OCI-LY1 (cell line): ENCODE measurements around the gene RER1.

Experiments used
- H2AFZ ChIP-seq: fragments of 200-600 bp; sonication (generic), shearing (Covaris generic); 2 replicates; pipeline ENCODE4 v1.6.0; 2014; ENCODE audit warnings: antibody characterized with exemption, mild to moderate bottlenecking, low read length
- H3F3A ChIP-seq: fragments of 200-600 bp; sonication (generic), shearing (Covaris generic); 2 replicates; pipeline ENCODE4 v1.6.0; 2014; ENCODE audit warnings: mild to moderate bottlenecking, antibody characterized with exemption, low read length, moderate library complexity; ENCODE audit not compliant: insufficient read depth
- H3K27ac ChIP-seq: fragments of 200-600 bp; sonication (generic); 2 replicates; pipeline ENCODE4 v1.5.1; 2014; ENCODE audit warnings: low read length, mixed run types, mild to moderate bottlenecking, low read depth; ENCODE audit not compliant: poor library complexity, severe bottlenecking
- H3K27me3 ChIP-seq: fragments of 200-600 bp; sonication (generic); 2 replicates; pipeline ENCODE4 v1.6.0; 2014; ENCODE audit warnings: antibody characterized with exemption, mild to moderate bottlenecking, low read length, moderate library complexity; ENCODE audit not compliant: insufficient read depth
- H3K36me3 ChIP-seq: fragments of 200-600 bp; sonication (generic); 2 replicates; pipeline ENCODE4 v1.6.1; 2014; ENCODE audit warnings: mild to moderate bottlenecking, antibody characterized with exemption, low read length, moderate library complexity, mixed read lengths; ENCODE audit not compliant: insufficient read depth
- H3K4me1 ChIP-seq: fragments of 200-600 bp; sonication (generic); 2 replicates; pipeline ENCODE4 v1.5.1; 2014; ENCODE audit warnings: mild to moderate bottlenecking, low read length, moderate library complexity; ENCODE audit not compliant: insufficient read depth, severe bottlenecking
- H3K4me2 ChIP-seq: fragments of 200-600 bp; sonication (generic), shearing (Covaris generic); 2 replicates; pipeline ENCODE4 v1.6.1; 2014; ENCODE audit warnings: low read length
- H3K4me3 ChIP-seq: fragments of 200-600 bp; sonication (generic); 2 replicates; pipeline ENCODE4 v1.5.1; 2014; ENCODE audit warnings: low read length, low read depth, mild to moderate bottlenecking, mixed read lengths; ENCODE audit not compliant: poor library complexity, severe bottlenecking
- H3K79me2 ChIP-seq: fragments of 200-600 bp; shearing (Covaris generic); 2 replicates; pipeline ENCODE4 v1.6.1; 2016; ENCODE audit warnings: mixed run types, low read length, mixed read lengths; ENCODE audit not compliant: insufficient read depth
- H3K9ac ChIP-seq: fragments of 200-600 bp; sonication (generic), shearing (Covaris generic); 2 replicates; pipeline ENCODE4 v1.6.1; 2014; ENCODE audit warnings: mild to moderate bottlenecking, low read length, mixed read lengths
- H3K9me2 ChIP-seq: fragments of 200-600 bp; sonication (generic), shearing (Covaris generic); 2 replicates; pipeline ENCODE4 v1.6.1; 2014; ENCODE audit warnings: low read depth, mild to moderate bottlenecking, low read length, mixed read lengths
- H3K9me3 ChIP-seq: fragments of 200-600 bp; shearing (Covaris generic); 2 replicates; pipeline ENCODE4 v1.6.1; 2014; ENCODE audit warnings: low read length, mixed read lengths
- H4K20me1 ChIP-seq: fragments of 200-600 bp; sonication (generic), shearing (Covaris generic); 2 replicates; pipeline ENCODE4 v1.6.0; 2016; ENCODE audit warnings: mild to moderate bottlenecking, low read length; ENCODE audit not compliant: insufficient read depth
- CTCF ChIP-seq: fragments of 200-600 bp; sonication (generic), shearing (Covaris generic); IDR thresholded peaks from 2 replicates; pipeline ENCODE4 v1.5.1; 2017; ENCODE audit warnings: mild to moderate bottlenecking, antibody characterized with exemption, low read length, moderate library complexity, mixed read lengths
- EZH2 ChIP-seq: fragments of 200-600 bp; sonication (generic), shearing (Covaris generic); IDR thresholded peaks from 2 replicates; pipeline ENCODE4 v1.8.0; 2017; ENCODE audit warnings: borderline replicate concordance, mixed run types, mild to moderate bottlenecking, antibody characterized with exemption, low read length, moderate library complexity, mixed read lengths

RER1 gene

GRCh38 chr1:2425892-2426291 lies 34.3 kb downstream of the RER1 start:
- H2AFZ ChIP-seq, result no peak overlapping the region
- H3K9ac ChIP-seq, result no peak overlapping the region
- H3K9me3 ChIP-seq, result peaks cover 5% of the 10 kb centered on the region; the same call in 1 of the 2 replicates
- H3K79me2 ChIP-seq, result no peaks in the 10 kb centered on the region
- H3K9me2 ChIP-seq, result no peaks in the 10 kb centered on the region
- H3K36me3 ChIP-seq, result no peaks in the 10 kb centered on the region; the same call in 1 of the 2 replicates
- no peak overlapping the region for H3K4me2 ChIP-seq
- H3K27me3 ChIP-seq, result peaks cover 14% of the 10 kb centered on the region; the same call in 1 of the 2 replicates
- H4K20me1 ChIP-seq, result no peaks in the 10 kb centered on the region
- no peaks in the 10 kb centered on the region for H3F3A ChIP-seq
- H3K4me3 ChIP-seq, result no peak overlapping the region
- H3K27ac ChIP-seq, result no peak overlapping the region
- TF ChIP-seq EZH2 (no peak), CTCF (no peak)
- no peaks in the 10 kb centered on the region for H3K4me1 ChIP-seq

GRCh38 chr1:2426540-2426939 lies 34.9 kb downstream of the RER1 start:
- H3K9ac ChIP-seq, result no peak overlapping the region
- TF ChIP-seq CTCF (no peak), EZH2 (no peak)
- H4K20me1 ChIP-seq, result no peaks in the 10 kb centered on the region
- no peak overlapping the region for H3K27ac ChIP-seq
- H3K36me3 ChIP-seq, result no peaks in the 10 kb centered on the region; the same call in 1 of the 2 replicates
- H3K4me1 ChIP-seq, result no peaks in the 10 kb centered on the region
- no peak overlapping the region for H3K4me2 ChIP-seq
- no peaks in the 10 kb centered on the region for H3F3A ChIP-seq
- no peak overlapping the region for H3K4me3 ChIP-seq
- no peaks in the 10 kb centered on the region for H3K79me2 ChIP-seq
- H3K9me3 ChIP-seq, result peaks cover 5% of the 10 kb centered on the region; the same call in 1 of the 2 replicates
- peaks cover 14% of the 10 kb centered on the region; the same call in 1 of the 2 replicates for H3K27me3 ChIP-seq
- H2AFZ ChIP-seq, result no peak overlapping the region
- H3K9me2 ChIP-seq, result no peaks in the 10 kb centered on the region

- no peak overlapping the region for H3K9ac ChIP-seq
- no peaks in the 10 kb centered on the region for H3F3A ChIP-seq
- no peaks in the 10 kb centered on the region for H3K79me2 ChIP-seq
- no peaks in the 10 kb centered on the region for H4K20me1 ChIP-seq
- H2AFZ ChIP-seq, result no peak overlapping the region
- no peaks in the 10 kb centered on the region for H3K9me2 ChIP-seq
- H3K9me3 ChIP-seq, result peaks cover 5% of the 10 kb centered on the region; the same call in 1 of the 2 replicates
- H3K4me3 ChIP-seq, result no peak overlapping the region
- H3K27ac ChIP-seq, result no peak overlapping the region
- H3K4me2 ChIP-seq, result no peak overlapping the region
- H3K4me1 ChIP-seq, result no peaks in the 10 kb centered on the region
- H3K27me3 ChIP-seq, result peaks cover 14% of the 10 kb centered on the region; the same call in 1 of the 2 replicates
- no peak for TF ChIP-seq CTCF
- H3K36me3 ChIP-seq, result no peaks in the 10 kb centered on the region; the same call in 1 of the 2 replicates
These were observed 35.4 kb downstream of the RER1 start for GRCh38 chr1:2427051-2427450.
